Urothelium cell line (cell line): Measurements from ENCODE around the gene DYRK1A.

Experiments used
- DNase-seq: peaks from one replicate; pipeline ENCODE4 v3.0.0; 2011; ENCODE audit warnings: low spot score, mixed read lengths
- FAIRE-seq: peaks from 2 replicates; lab custom pipeline; 2011; peaks lifted over from hg19 to GRCh38; lab: Jason Lieb, UNC

Gene DYRK1A

DNA sequence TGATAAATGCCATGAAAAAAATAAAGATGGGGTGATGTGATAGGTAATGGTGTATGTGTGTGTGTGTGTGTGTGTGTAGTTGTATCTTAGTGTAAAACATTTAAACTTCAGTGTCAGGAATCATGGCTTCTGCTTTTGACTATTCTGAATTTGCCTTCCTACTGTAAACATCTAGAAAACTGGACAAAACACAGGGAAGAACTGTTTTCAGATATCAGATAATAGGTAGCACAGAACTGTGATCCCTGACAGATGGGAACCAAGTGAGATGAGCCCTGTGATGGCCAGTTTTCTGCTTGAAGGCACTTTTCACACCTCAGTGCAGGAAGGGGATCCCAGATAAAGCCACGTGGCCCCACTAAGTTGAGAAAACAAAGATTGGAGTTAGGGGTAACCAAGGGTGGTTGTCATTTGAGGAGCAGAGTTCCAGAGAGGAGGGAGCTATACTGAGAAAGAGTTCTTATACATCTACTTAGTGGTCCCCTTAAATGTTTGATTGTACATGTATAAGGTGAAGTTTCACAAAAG lies 17.3 kb downstream of the DYRK1A start:
- FAIRE-seq (no peak), DNase-seq (no peak)

- FAIRE-seq (no peak), DNase-seq (no peak)
Observed at GRCh38 chr21:37384416-37384815, 17.8 kb downstream of the DYRK1A start.

- FAIRE-seq (no peak), DNase-seq (no peak)
Observed at GRCh38 chr21:37385179-37385765, 18.7 kb downstream of the DYRK1A start.

- FAIRE-seq: no peak
- no peak for DNase-seq
Observed at GRCh38 chr21:37386151-37386550, 19.6 kb downstream of the DYRK1A start.

GRCh38 chr21:37389456-37389855 lies 22.9 kb downstream of the DYRK1A start:
- DNase-seq (no peak), FAIRE-seq (no peak)

DNA sequence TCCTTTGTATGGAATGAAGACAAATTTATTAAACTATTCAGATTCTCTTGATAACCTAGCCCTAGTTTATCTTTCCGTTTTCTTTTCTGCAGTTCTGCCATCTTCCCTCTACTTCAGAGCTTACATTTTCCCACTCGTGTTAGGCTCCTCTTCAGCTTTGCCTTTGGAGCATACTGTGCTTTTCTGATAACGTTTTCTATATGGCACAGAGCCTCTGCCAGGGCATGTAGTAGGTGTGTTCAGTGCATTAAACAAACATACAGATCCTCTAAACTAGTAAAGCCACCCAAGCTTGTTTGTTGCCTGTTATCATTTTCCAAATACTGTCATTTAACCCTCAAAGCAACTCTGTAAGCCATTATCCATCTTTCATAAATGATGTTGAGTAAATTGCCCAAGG lies 25.1 kb downstream of the DYRK1A start:
- DNase-seq (no peak), FAIRE-seq (no peak)

DNA sequence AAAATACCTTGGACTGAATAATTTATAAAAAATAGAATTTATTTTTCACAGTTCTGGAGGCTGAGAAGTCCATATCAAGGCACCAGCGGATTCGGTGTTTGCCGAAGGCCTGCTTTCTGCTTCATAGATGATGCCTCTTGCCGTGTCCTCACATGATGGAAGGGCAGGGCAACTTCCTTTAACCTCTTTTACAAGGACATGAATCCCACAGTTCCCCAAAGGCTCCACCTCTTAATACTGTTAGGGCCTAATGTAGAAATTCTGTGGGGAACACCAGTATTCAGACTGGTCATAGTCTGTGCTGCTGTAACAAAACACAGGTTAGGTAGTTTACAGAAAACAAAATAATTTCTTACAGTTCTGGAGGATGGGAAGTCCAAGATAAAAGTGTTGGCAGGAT lies 25.9 kb downstream of the DYRK1A start:
- no peak for FAIRE-seq
- DNase-seq: no peak

GRCh38 chr21:37393030-37393429 lies 26.5 kb downstream of the DYRK1A start:
- FAIRE-seq (no peak), DNase-seq (no peak)

- FAIRE-seq: no peak
- no peak for DNase-seq
Observed at GRCh38 chr21:37393786-37394185, 27.2 kb downstream of the DYRK1A start.

DNA sequence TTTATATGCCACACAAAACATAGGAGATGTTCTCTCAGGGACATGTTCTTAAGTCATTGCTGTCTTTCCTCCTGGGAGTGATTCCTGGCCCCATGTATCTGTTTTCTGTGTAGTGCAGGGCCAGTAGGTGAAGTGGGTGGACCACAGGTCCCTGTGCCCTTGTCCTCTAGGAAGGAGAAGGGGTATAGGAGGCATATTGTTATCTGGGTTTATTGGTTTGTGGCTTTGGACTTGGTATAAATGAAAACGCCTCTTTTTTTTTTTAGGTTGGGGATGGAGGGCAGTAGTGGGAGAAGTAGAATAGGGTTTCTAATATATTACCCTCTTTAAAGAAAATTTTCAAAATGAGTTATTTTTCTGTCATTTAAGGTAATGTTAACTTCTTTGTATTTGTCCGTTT lies 29.4 kb downstream of the DYRK1A start:
- FAIRE-seq (no peak), DNase-seq (no peak)

DNA sequence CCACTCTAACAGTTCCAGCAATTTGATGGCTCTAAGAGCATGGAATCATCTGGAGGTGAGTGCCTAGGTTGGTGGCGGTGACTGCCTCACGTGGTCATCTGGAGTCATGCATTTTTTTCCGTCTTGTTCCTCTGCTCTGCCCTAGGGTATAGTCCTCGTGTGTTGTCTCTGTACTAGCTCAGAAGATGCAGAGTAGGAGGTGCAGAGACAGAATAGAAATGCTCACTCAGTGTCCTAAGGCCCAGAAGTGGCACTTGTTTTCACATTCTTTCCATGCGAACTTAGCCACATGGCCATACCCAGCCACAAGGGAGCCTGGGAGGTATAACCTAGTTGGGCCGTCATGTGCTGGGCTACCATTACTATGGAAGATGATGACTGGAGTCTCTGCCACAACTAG lies 30.3 kb downstream of the DYRK1A start:
- no peak for FAIRE-seq

GRCh38 chr21:37398697-37399096 lies 32.1 kb downstream of the DYRK1A start:
- DNase-seq: no peak
- FAIRE-seq: no peak

More for the DNA sequence above, 30.3 kb downstream of the DYRK1A start:
- DNase-seq: no peak

- DNase-seq: no peak
- no peak for FAIRE-seq
Observed at GRCh38 chr21:37402251-37402867, 35.8 kb downstream of the DYRK1A start.

DNA sequence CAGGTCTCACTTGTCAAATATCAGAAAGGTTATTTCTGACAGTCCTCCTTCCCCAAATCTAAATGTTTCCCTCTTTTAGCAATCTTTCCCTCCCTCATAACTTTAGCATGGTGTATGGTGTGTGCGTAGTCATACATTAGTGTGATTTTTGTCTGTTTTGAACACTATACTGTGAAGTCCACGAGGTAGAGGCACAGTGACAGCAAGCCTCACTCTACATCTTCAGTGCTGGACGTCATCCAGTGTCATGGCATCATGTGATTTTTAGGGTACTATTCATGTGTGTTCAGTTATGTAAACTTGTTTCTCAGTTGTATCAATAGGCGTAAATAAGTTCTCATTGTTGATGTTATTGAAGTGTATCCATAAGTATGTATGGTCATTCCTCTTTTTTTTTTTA lies 39.1 kb downstream of the DYRK1A start:
- DNase-seq (no peak), FAIRE-seq (no peak)

DNA sequence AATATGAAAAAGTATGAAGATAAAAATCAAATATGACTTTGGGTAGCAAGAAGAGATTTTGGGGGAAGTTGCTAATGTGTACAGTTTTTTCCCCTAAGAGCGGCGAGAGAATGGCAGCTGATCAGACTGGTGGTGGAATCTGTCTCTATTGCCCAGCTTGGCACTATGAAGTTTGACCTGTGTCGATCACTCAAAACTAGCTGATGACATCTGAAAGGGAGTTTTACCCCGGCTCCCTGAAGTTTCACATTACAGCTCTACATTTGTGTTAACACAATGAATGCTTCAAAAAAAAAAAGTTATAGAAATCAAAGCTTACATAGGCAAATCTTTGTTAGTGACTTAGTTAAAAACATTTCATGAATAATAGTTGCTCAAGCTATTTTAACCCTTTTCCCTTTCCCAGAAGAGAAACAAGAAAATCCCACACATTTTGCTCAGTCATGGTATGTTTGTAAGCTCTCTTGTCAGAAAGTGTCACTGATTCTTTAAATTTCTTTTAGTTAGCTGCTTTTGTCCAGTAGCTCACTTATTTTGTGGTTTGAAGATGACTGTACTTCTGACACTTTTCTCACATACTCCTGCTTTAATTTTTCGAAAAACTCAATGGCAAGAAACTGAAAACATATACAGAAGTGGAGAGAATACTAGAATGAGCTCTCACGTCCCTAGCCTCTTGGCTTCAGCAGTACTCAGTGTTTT lies 41.3 kb downstream of the DYRK1A start:
- DNase-seq: no peak

GRCh38 chr21:37408464-37409193 lies 42.1 kb downstream of the DYRK1A start:
- FAIRE-seq: no peak
- DNase-seq: no peak

More for the DNA sequence above, 41.3 kb downstream of the DYRK1A start:
- FAIRE-seq: no peak

DNA sequence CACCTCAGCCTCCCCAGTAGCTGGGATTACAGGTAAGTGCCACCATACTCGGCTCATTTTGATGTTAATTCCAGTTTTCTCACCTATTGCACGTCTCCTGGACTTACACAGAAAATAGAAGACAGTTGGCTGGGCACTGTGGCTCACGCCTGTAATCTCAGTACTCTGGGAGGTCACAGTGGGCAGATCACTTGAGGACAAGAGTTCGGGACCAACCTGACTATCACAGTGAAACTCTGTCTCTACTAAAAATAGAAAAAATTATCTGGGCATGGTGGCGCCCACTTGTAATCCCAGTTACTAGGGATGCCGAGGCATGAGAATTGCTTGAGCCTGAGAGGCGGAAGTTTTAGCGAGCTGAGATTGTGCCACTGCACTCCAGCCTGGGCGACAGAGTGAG lies 44.1 kb downstream of the DYRK1A start:
- FAIRE-seq (no peak), DNase-seq (no peak)

GRCh38 chr21:37412603-37413360 lies 46.2 kb downstream of the DYRK1A start:
- no peak for FAIRE-seq
- DNase-seq: no peak

DNA sequence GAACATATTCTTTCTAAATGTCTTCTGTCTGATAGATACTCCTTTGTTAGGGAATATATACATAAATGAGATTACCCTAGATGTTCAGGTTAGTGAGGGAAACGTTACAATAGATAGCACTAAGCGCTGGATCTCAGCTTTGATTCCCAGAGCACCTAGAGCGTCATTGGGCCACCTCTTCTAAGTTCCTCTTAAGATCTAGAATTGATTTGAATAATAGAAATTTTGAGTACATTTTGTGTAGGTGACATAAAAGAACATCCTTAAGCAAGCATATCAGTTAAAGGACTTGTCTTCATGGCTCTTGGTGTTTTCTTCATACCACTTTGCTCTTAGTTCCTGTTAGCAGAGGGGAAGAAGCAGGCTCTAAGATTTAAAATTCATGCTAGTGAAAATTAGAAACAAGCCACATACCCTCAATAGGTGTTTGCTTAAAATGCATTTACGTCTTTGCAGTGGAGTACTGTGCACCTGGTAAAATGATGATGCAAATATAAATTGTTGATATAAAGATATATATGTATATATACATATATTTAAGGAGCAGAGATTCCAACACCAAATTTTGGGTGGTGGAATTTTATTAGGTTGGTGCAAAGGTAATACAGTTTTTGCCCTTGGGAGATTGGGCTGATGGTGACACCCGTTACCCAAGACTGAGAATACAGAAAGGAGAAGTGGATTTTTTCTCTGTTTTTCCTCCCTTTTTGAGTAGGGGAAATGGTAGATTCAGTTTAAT lies 47.1 kb downstream of the DYRK1A start:
- FAIRE-seq: no peak
- no peak for DNase-seq
